Activated T-helper 17 cell treated with anti-CD3 and anti-CD28 coated beads, Interleukin-2, amount 50 U/mL, for 72 hours (primary cell): ENCODE measurements around the gene SDK1. TPM values are rescaled to one million over a fixed set of nuclear protein-coding genes. Genes with fewer than 3 reads are reported as not detected.
"Not testable (repeated sequence)": the region's sequence is repeated elsewhere in the genome, so short reads cannot be mapped to it uniquely, and the experiment has no call there.

Experiments
- ATAC-seq: fragments of 150-1000 bp; cut with Tn5 transposase; replicated peaks from 2 replicates; pipeline ENCODE4 v1.10.0; 2021; ENCODE audit warnings: mild to moderate bottlenecking, moderate library complexity
- H3K27ac Mint-ChIP-seq: one replicate; pipeline ENCODE4 v1.8.0; 2022; ENCODE audit warnings: mixed read lengths
- H3K27me3 Mint-ChIP-seq: one replicate; pipeline ENCODE4 v1.8.0; 2022; ENCODE audit warnings: mixed read lengths
- H3K36me3 Mint-ChIP-seq: one replicate; pipeline ENCODE4 v1.8.0; 2022; ENCODE audit warnings: low read depth, mild to moderate bottlenecking, mixed read lengths
- H3K4me1 Mint-ChIP-seq: one replicate; pipeline ENCODE4 v1.8.0; 2022; ENCODE audit warnings: mixed read lengths
- H3K4me3 Mint-ChIP-seq: one replicate; pipeline ENCODE4 v1.8.0; 2022; ENCODE audit warnings: mild to moderate bottlenecking, mixed read lengths
- H3K9me3 Mint-ChIP-seq: one replicate; pipeline ENCODE4 v1.8.0; 2022; ENCODE audit warnings: mixed read lengths
- total RNA-seq, 2 donors: library from RNA; stranded (reverse); gene quantifications; one replicate each; pipeline ENCODE4 v1.2.3, GENCODE V29; 2022

Gene SDK1
- total RNA-seq, 2 donors from 2014 or later = 0.06 to 1.1 TPM

GRCh38 chr7:4261601-4261960, 960.5 kb downstream of the SDK1 start:
- Mint-ChIP-seq H3K36me3 (no peaks in the 10 kb centered on the region), H3K27me3 (no peaks in the 10 kb centered on the region), H3K9me3 (no peaks in the 10 kb centered on the region), H3K4me1 (no peaks in the 10 kb centered on the region), H3K27ac (no peak overlapping the region), H3K4me3 (no peak overlapping the region)
- no peak for ATAC-seq

- H3K4me3 Mint-ChIP-seq, H3K27ac Mint-ChIP-seq, H3K36me3 Mint-ChIP-seq, H3K9me3 Mint-ChIP-seq, ATAC-seq, H3K4me1 Mint-ChIP-seq, H3K27me3 Mint-ChIP-seq: not testable (repeated sequence)
Observed at GRCh38 chr7:4264206-4264605, 963.2 kb downstream of the SDK1 start.

- Mint-ChIP-seq H3K36me3 (no peaks in the 10 kb centered on the region), H3K27ac (no peak overlapping the region), H3K4me1 (no peaks in the 10 kb centered on the region), H3K4me3 (no peak overlapping the region), H3K9me3 (no peaks in the 10 kb centered on the region), H3K27me3 (no peaks in the 10 kb centered on the region)
- no peak for ATAC-seq
Observed at GRCh38 chr7:4265066-4265465, 964.0 kb downstream of the SDK1 start.

- Mint-ChIP-seq H3K4me3 (no peak overlapping the region), H3K9me3 (no peaks in the 10 kb centered on the region), H3K27ac (no peak overlapping the region), H3K4me1 (no peaks in the 10 kb centered on the region), H3K36me3 (no peaks in the 10 kb centered on the region), H3K27me3 (no peaks in the 10 kb centered on the region)
- ATAC-seq = no peak
Observed at GRCh38 chr7:4265676-4266075, 964.6 kb downstream of the SDK1 start.

GRCh38 chr7:4266270-4267040, 965.4 kb downstream of the SDK1 start:
- H3K4me1 Mint-ChIP-seq = no peaks in the 10 kb centered on the region
- no peak overlapping the region for H3K27ac Mint-ChIP-seq
- ATAC-seq = no peak
- no peak overlapping the region for H3K4me3 Mint-ChIP-seq
- no peaks in the 10 kb centered on the region for H3K36me3 Mint-ChIP-seq
- no peaks in the 10 kb centered on the region for H3K27me3 Mint-ChIP-seq
- H3K9me3 Mint-ChIP-seq = no peaks in the 10 kb centered on the region

GRCh38 chr7:4267341-4268039, 966.4 kb downstream of the SDK1 start:
- no peak for ATAC-seq
- Mint-ChIP-seq H3K36me3 (no peaks in the 10 kb centered on the region), H3K27me3 (no peaks in the 10 kb centered on the region), H3K9me3 (no peaks in the 10 kb centered on the region), H3K4me3 (no peak overlapping the region), H3K27ac (no peak overlapping the region), H3K4me1 (no peaks in the 10 kb centered on the region)

GRCh38 chr7:4268040-4268965, 967.3 kb downstream of the SDK1 start:
- Mint-ChIP-seq H3K27ac (no peak overlapping the region), H3K9me3 (no peaks in the 10 kb centered on the region), H3K27me3 (no peaks in the 10 kb centered on the region), H3K4me3 (no peak overlapping the region), H3K4me1 (no peaks in the 10 kb centered on the region), H3K36me3 (no peaks in the 10 kb centered on the region)
- ATAC-seq = no peak

GRCh38 chr7:4269086-4269485, 968.0 kb downstream of the SDK1 start:
- H3K27me3 Mint-ChIP-seq = no peaks in the 10 kb centered on the region
- no peak for ATAC-seq
- H3K4me1 Mint-ChIP-seq = no peaks in the 10 kb centered on the region
- peaks cover 3% of the 10 kb centered on the region for H3K9me3 Mint-ChIP-seq
- no peak overlapping the region for H3K4me3 Mint-ChIP-seq
- H3K36me3 Mint-ChIP-seq = no peaks in the 10 kb centered on the region
- no peak overlapping the region for H3K27ac Mint-ChIP-seq

GRCh38 chr7:4269746-4270145, 968.7 kb downstream of the SDK1 start:
- H3K9me3 Mint-ChIP-seq = peaks cover 3% of the 10 kb centered on the region
- ATAC-seq = no peak
- no peaks in the 10 kb centered on the region for H3K36me3 Mint-ChIP-seq
- no peak overlapping the region for H3K4me3 Mint-ChIP-seq
- no peaks in the 10 kb centered on the region for H3K27me3 Mint-ChIP-seq
- H3K4me1 Mint-ChIP-seq = no peaks in the 10 kb centered on the region
- no peak overlapping the region for H3K27ac Mint-ChIP-seq

- Mint-ChIP-seq H3K27ac (no peak overlapping the region), H3K4me3 (no peak overlapping the region), H3K36me3 (no peaks in the 10 kb centered on the region), H3K9me3 (peaks cover 3% of the 10 kb centered on the region), H3K4me1 (no peaks in the 10 kb centered on the region), H3K27me3 (no peaks in the 10 kb centered on the region)
- no peak for ATAC-seq
Observed at GRCh38 chr7:4270268-4270667, 969.2 kb downstream of the SDK1 start.

- Mint-ChIP-seq H3K27me3 (no peaks in the 10 kb centered on the region), H3K4me3 (no peak overlapping the region), H3K27ac (no peak overlapping the region), H3K4me1 (no peaks in the 10 kb centered on the region), H3K36me3 (no peaks in the 10 kb centered on the region), H3K9me3 (peaks cover 3% of the 10 kb centered on the region)
- ATAC-seq = no peak
Observed at GRCh38 chr7:4270941-4271715, 970.1 kb downstream of the SDK1 start.

GRCh38 chr7:4271716-4272015, 970.6 kb downstream of the SDK1 start:
- H3K27ac Mint-ChIP-seq = no peak overlapping the region
- no peak for ATAC-seq
- peaks cover 3% of the 10 kb centered on the region for H3K9me3 Mint-ChIP-seq
- no peaks in the 10 kb centered on the region for H3K36me3 Mint-ChIP-seq
- H3K4me3 Mint-ChIP-seq = no peak overlapping the region
- no peaks in the 10 kb centered on the region for H3K4me1 Mint-ChIP-seq
- no peaks in the 10 kb centered on the region for H3K27me3 Mint-ChIP-seq

- Mint-ChIP-seq H3K4me1 (no peaks in the 10 kb centered on the region), H3K36me3 (no peaks in the 10 kb centered on the region), H3K9me3 (peaks cover 3% of the 10 kb centered on the region), H3K27ac (no peak overlapping the region), H3K27me3 (no peaks in the 10 kb centered on the region), H3K4me3 (no peak overlapping the region)
- ATAC-seq = no peak
Observed at GRCh38 chr7:4272141-4272540, 971.1 kb downstream of the SDK1 start.

- ATAC-seq = no peak
- Mint-ChIP-seq H3K4me1 (no peaks in the 10 kb centered on the region), H3K27ac (no peak overlapping the region), H3K27me3 (no peaks in the 10 kb centered on the region), H3K36me3 (no peaks in the 10 kb centered on the region), H3K4me3 (no peak overlapping the region), H3K9me3 (peaks cover 3% of the 10 kb centered on the region)
Observed at GRCh38 chr7:4273566-4274230, 972.6 kb downstream of the SDK1 start.
